GM04503 (cell line): ENCODE data around the gene CCDC40.
A peak's percentile ranks its signal among the peaks of the same experiment; 100 is the strongest.
"Not testable (repeated sequence)": the region's sequence is repeated elsewhere in the genome, so short reads cannot be mapped to it uniquely, and the experiment has no call there.

Experiments used
- DNase-seq: peaks from one replicate; pipeline ENCODE4 v3.0.0-alpha.2; 2012; ENCODE audit warnings: low read depth

Gene CCDC40

GRCh38 chr17:80021600-80021999 is 14.8 kb upstream of the CCDC40 start:
- DNase-seq, result no peak

GRCh38 chr17:80023481-80024205 is 12.8 kb upstream of the CCDC40 start:
- DNase-seq, result no peak

- DNase-seq, result no peak
These were observed 12.1 kb upstream of the CCDC40 start for GRCh38 chr17:80024206-80024972.

GRCh38 chr17:80025140-80025539 is 11.3 kb upstream of the CCDC40 start:
- DNase-seq, result no peak

- DNase-seq, result no peak
These were observed 10.6 kb upstream of the CCDC40 start for GRCh38 chr17:80025796-80026195.

- DNase-seq, result no peak
These were observed 9.9 kb upstream of the CCDC40 start for GRCh38 chr17:80026359-80027042.

- DNase-seq, result no peak
These were observed 9.4 kb upstream of the CCDC40 start for GRCh38 chr17:80027043-80027435.

- DNase-seq, result no peak
These were observed 8.4 kb upstream of the CCDC40 start for GRCh38 chr17:80028030-80028429.

- peak; percentile 65 for DNase-seq
These were observed 7.0 kb upstream of the CCDC40 start for GRCh38 chr17:80029258-80029974.

- DNase-seq, result no peak
These were observed 5.6 kb upstream of the CCDC40 start for GRCh38 chr17:80030730-80031410.

- DNase-seq, result no peak
These were observed 4.6 kb upstream of the CCDC40 start for GRCh38 chr17:80031691-80032430.

GRCh38 chr17:80032614-80033171 is 3.7 kb upstream of the CCDC40 start:
- DNase-seq, result no peak

- no peak for DNase-seq
These were observed 2.6 kb upstream of the CCDC40 start for GRCh38 chr17:80033840-80034239.

- DNase-seq, result no peak
These were observed 1.4 kb upstream of the CCDC40 start for GRCh38 chr17:80034791-80035686.

- no peak for DNase-seq
These were observed 830 bp upstream of the CCDC40 start, which contains the start of gene TBC1D16 for GRCh38 chr17:80035687-80035936. TBC1D16 (minus strand) TSS chr17:80035872; CDS start chr17:80013547, 22,325 bp downstream.

- no peak for DNase-seq
These were observed 454 bp downstream of the CCDC40 start for GRCh38 chr17:80036715-80037477.

GRCh38 chr17:80043963-80044362 is 7.5 kb downstream of the CCDC40 start:
- no peak for DNase-seq

GRCh38 chr17:80045703-80046102 is 9.3 kb downstream of the CCDC40 start:
- no peak for DNase-seq

GRCh38 chr17:80046709-80047108 is 10.3 kb downstream of the CCDC40 start:
- DNase-seq, result not testable (repeated sequence)
